ENCODE results near the gene MEIOSIN. TPM values are rescaled to one million over a fixed set of nuclear protein-coding genes. Genes with fewer than 3 reads are reported as not detected.

Gene MEIOSIN
- total RNA-seq, 1 donor from 2014 or later = not detected

DNA sequence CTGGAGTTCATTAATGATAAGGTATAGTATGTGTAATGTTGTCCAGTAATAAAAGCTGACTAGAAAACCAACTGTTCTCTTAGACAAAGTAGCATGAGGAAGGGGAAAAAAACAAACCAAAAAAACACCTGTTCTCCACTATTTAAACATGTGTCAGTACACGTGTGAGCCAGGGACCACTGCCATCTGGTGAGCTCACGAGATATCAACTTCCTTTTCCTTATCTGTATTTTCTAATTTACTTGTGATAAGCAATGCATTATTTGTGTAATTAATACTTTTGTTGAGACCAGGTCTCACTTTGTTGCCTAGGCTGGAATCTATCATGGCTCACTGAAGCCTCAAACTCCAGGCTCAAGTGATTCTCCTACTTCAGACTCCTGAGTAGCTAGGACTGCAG, 40.1 kb downstream of the MEIOSIN start:
- peaks cover 13% of the 10 kb centered on the region for H3K4me1 Mint-ChIP-seq (ENCODE audit: unreplicated experiment)
- no peak for DNase-seq (ENCODE audit: extremely low spot score, unreplicated experiment)
- TF ChIP-seq, protein P1, sequence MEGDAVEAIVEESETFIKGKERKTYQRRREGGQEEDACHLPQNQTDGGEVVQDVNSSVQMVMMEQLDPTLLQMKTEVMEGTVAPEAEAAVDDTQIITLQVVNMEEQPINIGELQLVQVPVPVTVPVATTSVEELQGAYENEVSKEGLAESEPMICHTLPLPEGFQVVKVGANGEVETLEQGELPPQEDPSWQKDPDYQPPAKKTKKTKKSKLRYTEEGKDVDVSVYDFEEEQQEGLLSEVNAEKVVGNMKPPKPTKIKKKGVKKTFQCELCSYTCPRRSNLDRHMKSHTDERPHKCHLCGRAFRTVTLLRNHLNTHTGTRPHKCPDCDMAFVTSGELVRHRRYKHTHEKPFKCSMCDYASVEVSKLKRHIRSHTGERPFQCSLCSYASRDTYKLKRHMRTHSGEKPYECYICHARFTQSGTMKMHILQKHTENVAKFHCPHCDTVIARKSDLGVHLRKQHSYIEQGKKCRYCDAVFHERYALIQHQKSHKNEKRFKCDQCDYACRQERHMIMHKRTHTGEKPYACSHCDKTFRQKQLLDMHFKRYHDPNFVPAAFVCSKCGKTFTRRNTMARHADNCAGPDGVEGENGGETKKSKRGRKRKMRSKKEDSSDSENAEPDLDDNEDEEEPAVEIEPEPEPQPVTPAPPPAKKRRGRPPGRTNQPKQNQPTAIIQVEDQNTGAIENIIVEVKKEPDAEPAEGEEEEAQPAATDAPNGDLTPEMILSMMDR (IDR thresholded peaks at IDR 0.05) = no peak
- no peak overlapping the region for H3K27ac Mint-ChIP-seq (ENCODE audit: unreplicated experiment)
- H3K36me3 Mint-ChIP-seq (ENCODE audit: unreplicated experiment) = peaks cover 26% of the 10 kb centered on the region
- H3K27me3 Mint-ChIP-seq (ENCODE audit: unreplicated experiment) = no peaks in the 10 kb centered on the region
- H3K4me3 Mint-ChIP-seq (ENCODE audit: unreplicated experiment) = no peak overlapping the region
- H3K9me3 Mint-ChIP-seq (ENCODE audit: unreplicated experiment) = no peaks in the 10 kb centered on the region

GRCh38 chr19:45774765-45775164, 41.5 kb downstream of the MEIOSIN start:
- Mint-ChIP-seq H3K27ac (ENCODE audit: unreplicated experiment) (no peak overlapping the region), H3K4me1 (ENCODE audit: unreplicated experiment) (peaks cover 10% of the 10 kb centered on the region), H3K9me3 (ENCODE audit: unreplicated experiment) (no peaks in the 10 kb centered on the region), H3K27me3 (ENCODE audit: unreplicated experiment) (no peaks in the 10 kb centered on the region), H3K4me3 (ENCODE audit: unreplicated experiment) (no peak overlapping the region), H3K36me3 (ENCODE audit: unreplicated experiment) (peaks cover 36% of the 10 kb centered on the region)
- no peak for DNase-seq (ENCODE audit: extremely low spot score, unreplicated experiment)
- TF ChIP-seq, protein P1 (IDR thresholded peaks at IDR 0.05) = no peak

DNA sequence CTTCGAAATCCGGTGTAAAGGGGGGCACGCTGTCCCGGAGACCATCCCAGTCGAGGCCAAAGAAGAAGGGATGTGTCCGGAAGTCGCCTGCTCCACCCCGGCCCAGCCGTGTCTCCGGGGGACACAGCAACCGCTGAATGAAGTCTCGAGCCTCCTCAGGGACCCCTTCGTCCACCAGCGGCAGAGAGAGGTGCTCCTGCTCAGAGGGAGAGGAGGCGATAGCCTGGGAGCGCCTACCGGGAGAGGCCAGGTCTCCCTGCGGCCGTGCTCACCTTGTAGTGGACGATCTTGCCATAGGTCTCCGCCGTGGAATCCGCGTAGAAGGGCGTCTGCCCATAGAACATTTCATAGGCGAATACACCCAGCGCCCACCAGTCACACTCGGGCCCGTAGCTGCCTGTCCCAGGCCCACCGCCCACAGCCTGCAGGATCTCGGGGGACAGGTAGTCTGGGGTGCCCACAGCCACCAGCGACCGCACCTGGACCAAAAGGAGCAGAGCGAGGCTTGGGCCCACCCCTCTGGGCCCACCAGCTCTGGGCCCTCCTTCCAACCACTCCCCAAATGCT, 44.2 kb downstream of the MEIOSIN start:
- no peaks in the 10 kb centered on the region for H3K27me3 Mint-ChIP-seq (ENCODE audit: unreplicated experiment)
- no peak for DNase-seq (ENCODE audit: extremely low spot score, unreplicated experiment)
- no peaks in the 10 kb centered on the region for H3K9me3 Mint-ChIP-seq (ENCODE audit: unreplicated experiment)
- H3K36me3 Mint-ChIP-seq (ENCODE audit: unreplicated experiment) = peaks cover 32% of the 10 kb centered on the region
- TF ChIP-seq, protein P1 (IDR thresholded peaks at IDR 0.05) = no peak
- no peak overlapping the region for H3K4me3 Mint-ChIP-seq (ENCODE audit: unreplicated experiment)
- peaks cover 15% of the 10 kb centered on the region for H3K4me1 Mint-ChIP-seq (ENCODE audit: unreplicated experiment)
- H3K27ac Mint-ChIP-seq (ENCODE audit: unreplicated experiment) = no peak overlapping the region

GRCh38 chr19:45778010-45778661, 44.9 kb downstream of the MEIOSIN start:
- H3K36me3 Mint-ChIP-seq (ENCODE audit: unreplicated experiment) = peaks cover 32% of the 10 kb centered on the region

More at GRCh38 chr19:45778010-45778661, 44.9 kb downstream of the MEIOSIN start:
- peaks cover 19% of the 10 kb centered on the region for H3K4me1 Mint-ChIP-seq (ENCODE audit: unreplicated experiment)
- H3K9me3 Mint-ChIP-seq (ENCODE audit: unreplicated experiment) = no peaks in the 10 kb centered on the region
- H3K27me3 Mint-ChIP-seq (ENCODE audit: unreplicated experiment) = no peaks in the 10 kb centered on the region
- TF ChIP-seq, protein P1 (IDR thresholded peaks at IDR 0.05) = no peak
- no peak overlapping the region for H3K4me3 Mint-ChIP-seq (ENCODE audit: unreplicated experiment)
- H3K27ac Mint-ChIP-seq (ENCODE audit: unreplicated experiment) = no peak overlapping the region
- no peak for DNase-seq (ENCODE audit: extremely low spot score, unreplicated experiment)
